WERI-Rb-1 (cell line): ENCODE results near the gene CORO2A.
"Not testable (repeated sequence)": the region's sequence is repeated elsewhere in the genome, so short reads cannot be mapped to it uniquely, and the experiment has no call there.

Experiments
- DNase-seq: peaks from one replicate; pipeline ENCODE4 v3.0.0-alpha.2; 2020
- H3K27ac ChIP-seq: fragments of 250-450 bp; sonication (Bioruptor Pico); 2 replicates; pipeline ENCODE4 v1.5.1; 2020; ENCODE audit warnings: mild to moderate bottlenecking, moderate library complexity
- H3K27me3 ChIP-seq: fragments of 250-450 bp; sonication (Bioruptor Pico); 2 replicates; pipeline ENCODE4 v1.5.1; 2021; ENCODE audit warnings: mild to moderate bottlenecking, low read depth, moderate library complexity; ENCODE audit not compliant: insufficient read depth, severe bottlenecking
- H3K36me3 ChIP-seq: fragments of 250-450 bp; sonication (Bioruptor Pico); 2 replicates; pipeline ENCODE4 v1.5.1; 2020; ENCODE audit warnings: mild to moderate bottlenecking, moderate library complexity
- H3K4me3 ChIP-seq: 2 replicates; pipeline ENCODE4 v1.5.1; 2011; ENCODE audit warnings: low read depth, mild to moderate bottlenecking, control low read depth, low read length
- H3K9me3 ChIP-seq: fragments of 250-450 bp; sonication (Bioruptor Pico); 2 replicates; pipeline ENCODE4 v1.5.1; 2021; ENCODE audit warnings: mild to moderate bottlenecking, moderate library complexity; ENCODE audit not compliant: severe bottlenecking
- CTCF ChIP-seq: IDR thresholded peaks from 2 replicates; pipeline ENCODE4 v1.5.1; 2011; ENCODE audit warnings: low read depth, mild to moderate bottlenecking, control low read depth, inconsistent platforms, low read length

CORO2A gene

DNA sequence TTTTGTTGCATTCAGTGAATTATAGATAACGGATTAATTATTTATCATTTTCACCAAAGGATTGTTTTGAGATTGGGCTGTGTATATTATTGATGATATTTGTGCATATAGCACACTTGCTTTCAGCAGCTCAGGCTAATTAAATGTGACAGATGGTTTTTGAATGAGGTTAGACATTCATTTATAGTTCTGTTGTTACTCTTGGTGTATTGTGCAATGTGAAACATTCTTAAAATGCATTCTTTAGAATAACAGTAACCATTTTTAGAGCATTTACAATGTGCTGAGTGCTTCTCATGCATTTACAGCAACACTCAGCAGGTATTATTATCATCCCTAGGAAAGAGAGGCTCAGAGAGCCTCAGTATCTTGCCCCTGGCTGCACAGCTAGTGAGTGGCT, 112.1 kb downstream of the CORO2A start:
- Histone ChIP-seq H3K9me3 (no peaks in the 10 kb centered on the region), H3K27me3 (no peaks in the 10 kb centered on the region), H3K27ac (no peak overlapping the region), H3K4me3 (no peak overlapping the region), H3K36me3 (peaks cover 61% of the 10 kb centered on the region)
- TF ChIP-seq CTCF: no peak
- no peak for DNase-seq

DNA sequence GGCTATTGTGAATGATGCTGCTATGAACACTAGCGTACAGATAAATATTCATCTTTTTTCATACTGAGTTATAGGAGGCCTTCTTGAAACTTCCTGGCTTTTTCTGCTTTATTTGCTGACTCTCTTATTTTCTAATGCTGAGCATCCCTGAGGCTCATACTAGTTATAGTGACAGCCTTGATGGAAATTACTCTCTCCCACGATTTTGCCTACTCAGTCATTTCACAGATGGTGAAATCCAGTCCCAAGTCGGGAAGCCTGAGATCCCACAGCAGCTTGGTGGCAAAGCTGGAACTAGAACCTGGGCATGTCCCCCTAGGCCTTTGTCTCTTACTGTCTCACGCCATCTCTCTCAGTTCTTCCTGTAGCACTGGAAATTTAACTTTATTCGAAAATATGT, 113.5 kb downstream of the CORO2A start:
- no peak overlapping the region for H3K27ac ChIP-seq
- no peak for TF ChIP-seq CTCF
- DNase-seq: no peak
- no peaks in the 10 kb centered on the region for H3K9me3 ChIP-seq
- H3K4me3 ChIP-seq: no peak overlapping the region
- H3K36me3 ChIP-seq: peaks cover 49% of the 10 kb centered on the region
- H3K27me3 ChIP-seq: no peaks in the 10 kb centered on the region

- not testable (repeated sequence) for H3K4me3 ChIP-seq, DNase-seq, H3K27me3 ChIP-seq, H3K9me3 ChIP-seq, H3K27ac ChIP-seq
- H3K36me3 ChIP-seq: peaks cover 25% of the 10 kb centered on the region
Measured at GRCh38 chr9:98076514-98076890, 115.9 kb downstream of the CORO2A start.

- Histone ChIP-seq H3K27ac (no peak overlapping the region), H3K9me3 (no peaks in the 10 kb centered on the region), H3K27me3 (no peaks in the 10 kb centered on the region), H3K4me3 (no peak overlapping the region), H3K36me3 (peaks cover 15% of the 10 kb centered on the region)
- TF ChIP-seq CTCF: no peak
- no peak for DNase-seq
Measured at GRCh38 chr9:98075332-98075805, 117.1 kb downstream of the CORO2A start.

- no peaks in the 10 kb centered on the region for H3K27me3 ChIP-seq
- DNase-seq: peak; percentile 74
- peak overlapping the region; percentile 51; the same call in 1 of the 2 replicates for H3K27ac ChIP-seq
- peak; percentile 88 for TF ChIP-seq CTCF
- H3K4me3 ChIP-seq: no peak overlapping the region
- no peaks in the 10 kb centered on the region for H3K9me3 ChIP-seq
- peaks cover 18% of the 10 kb centered on the region for H3K36me3 ChIP-seq
Measured at GRCh38 chr9:98074115-98074990, 118.1 kb downstream of the CORO2A start.

- DNase-seq: no peak
- Histone ChIP-seq H3K9me3 (no peaks in the 10 kb centered on the region), H3K4me3 (no peak overlapping the region), H3K36me3 (peaks cover 18% of the 10 kb centered on the region), H3K27ac (no peak overlapping the region), H3K27me3 (no peaks in the 10 kb centered on the region)
- TF ChIP-seq CTCF: no peak
Measured at GRCh38 chr9:98071737-98072136, 120.7 kb downstream of the CORO2A start.
